RWPE2 (cell line): ENCODE data around the gene NRG4.

Experiments used
- ATAC-seq: fragments of 200-7000 bp; cut with Tn5 transposase; 3 replicates; pipeline ENCODE4 v1.9.1; 2021; ENCODE audit warnings: low read depth
- DNase-seq: peaks from one replicate; pipeline ENCODE4 v3.0.0-alpha.2; 2020; ENCODE audit warnings: low spot score
- H3K27ac ChIP-seq: fragments of 450-650 bp; 2 replicates; pipeline ENCODE4 v1.5.1; 2017; ENCODE audit warnings: mild to moderate bottlenecking; ENCODE audit not compliant: poor library complexity, severe bottlenecking
- H3K27me3 ChIP-seq: fragments of 250-450 bp; sonication (Bioruptor Pico); 2 replicates; pipeline ENCODE4 v1.5.1; 2021; ENCODE audit warnings: mild to moderate bottlenecking, moderate library complexity; ENCODE audit not compliant: insufficient read depth, poor library complexity, severe bottlenecking
- H3K36me3 ChIP-seq: fragments of 250-450 bp; sonication (Bioruptor Pico); 2 replicates; pipeline ENCODE4 v1.5.1; 2020; ENCODE audit warnings: low read depth, mild to moderate bottlenecking, moderate library complexity
- H3K4me1 ChIP-seq: fragments of 250-450 bp; sonication (Bioruptor Pico); 2 replicates; pipeline ENCODE4 v1.5.1; 2021; ENCODE audit warnings: mild to moderate bottlenecking, moderate library complexity; ENCODE audit not compliant: insufficient read depth, poor library complexity, severe bottlenecking
- H3K4me3 ChIP-seq: fragments of 250-450 bp; sonication (Bioruptor Pico); 2 replicates; pipeline ENCODE4 v1.5.1; 2021; ENCODE audit warnings: mild to moderate bottlenecking, moderate library complexity; ENCODE audit not compliant: severe bottlenecking
- H3K9me3 ChIP-seq: fragments of 250-450 bp; sonication (Bioruptor Pico); 2 replicates; pipeline ENCODE4 v1.5.1; 2021; ENCODE audit warnings: mild to moderate bottlenecking, moderate library complexity; ENCODE audit not compliant: severe bottlenecking
- CTCF ChIP-seq: fragments of 450-650 bp; IDR thresholded peaks from one replicate; pipeline ENCODE4 v1.5.1; 2017; ENCODE audit warnings: mild to moderate bottlenecking, moderate library complexity; ENCODE audit not compliant: poor library complexity, severe bottlenecking

The NRG4 gene

GRCh38 chr15:75928680-75929608 is 83.3 kb downstream of the NRG4 start:
- peaks cover 12% of the 10 kb centered on the region for H3K4me1 ChIP-seq
- peaks cover 75% of the 10 kb centered on the region for H3K36me3 ChIP-seq
- no peak overlapping the region for H3K27ac ChIP-seq
- peak; percentile 54; the same call in 2 of the 3 replicates for ATAC-seq
- H3K27me3 ChIP-seq = no peaks in the 10 kb centered on the region
- no peak overlapping the region for H3K4me3 ChIP-seq
- no peaks in the 10 kb centered on the region for H3K9me3 ChIP-seq
- no peak for DNase-seq
- peak; percentile 56 for TF ChIP-seq CTCF

- no peak for TF ChIP-seq CTCF
- Histone ChIP-seq H3K36me3 (peaks cover 73% of the 10 kb centered on the region), H3K27me3 (no peaks in the 10 kb centered on the region), H3K27ac (no peak overlapping the region), H3K9me3 (no peaks in the 10 kb centered on the region), H3K4me3 (no peak overlapping the region), H3K4me1 (peaks cover 19% of the 10 kb centered on the region)
- no peak for ATAC-seq
- DNase-seq = no peak
Observed at GRCh38 chr15:75927601-75928000, 84.6 kb downstream of the NRG4 start.

- no peaks in the 10 kb centered on the region for H3K27me3 ChIP-seq
- no peak for TF ChIP-seq CTCF
- no peak for DNase-seq
- no peaks in the 10 kb centered on the region for H3K9me3 ChIP-seq
- no peak overlapping the region for H3K27ac ChIP-seq
- peaks cover 67% of the 10 kb centered on the region for H3K36me3 ChIP-seq
- no peak overlapping the region for H3K4me3 ChIP-seq
- no peak for ATAC-seq
- H3K4me1 ChIP-seq = peaks cover 26% of the 10 kb centered on the region
Observed at GRCh38 chr15:75926931-75927330, 85.3 kb downstream of the NRG4 start.

- TF ChIP-seq CTCF = no peak
- no peak overlapping the region for H3K4me3 ChIP-seq
- H3K27me3 ChIP-seq = no peaks in the 10 kb centered on the region
- no peak overlapping the region for H3K27ac ChIP-seq
- peaks cover 30% of the 10 kb centered on the region for H3K4me1 ChIP-seq
- H3K36me3 ChIP-seq = peaks cover 64% of the 10 kb centered on the region
- DNase-seq = no peak
- no peak for ATAC-seq
- H3K9me3 ChIP-seq = no peaks in the 10 kb centered on the region
Observed at GRCh38 chr15:75925440-75925839, 86.8 kb downstream of the NRG4 start.

GRCh38 chr15:75924576-75924975 is 87.6 kb downstream of the NRG4 start:
- Histone ChIP-seq H3K4me1 (peaks cover 30% of the 10 kb centered on the region), H3K27ac (no peak overlapping the region), H3K27me3 (no peaks in the 10 kb centered on the region), H3K9me3 (no peaks in the 10 kb centered on the region), H3K36me3 (peaks cover 64% of the 10 kb centered on the region), H3K4me3 (no peak overlapping the region)
- DNase-seq (no peak), ATAC-seq (peak; percentile 51)
- TF ChIP-seq CTCF = no peak
